ENCODE results near the gene STAT2.

STAT2 gene

DNA sequence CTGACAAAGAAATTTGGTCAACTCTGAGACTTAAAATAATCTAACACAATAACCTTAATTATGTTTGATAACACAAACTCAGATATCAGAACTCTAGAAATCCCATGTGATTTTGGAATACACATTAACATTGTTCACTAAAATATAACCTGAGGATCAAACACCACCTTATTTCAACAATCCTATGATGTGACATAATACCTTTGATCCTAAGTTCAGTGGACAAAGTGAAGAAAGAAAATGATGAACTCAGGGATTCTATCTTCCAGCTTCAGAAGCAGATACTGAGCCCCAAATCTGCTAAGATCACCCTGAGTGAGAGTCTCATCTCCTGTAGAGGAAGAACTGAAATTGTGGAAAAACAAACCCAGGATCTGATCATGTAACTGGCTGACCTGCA, 38.4 kb upstream of the STAT2 start:
- no peaks in the 10 kb centered on the region for H3K9me3 ChIP-seq (ENCODE audit: low read length)
- H3K4me2 ChIP-seq (ENCODE audit: low read length) = no peak overlapping the region
- no peak overlapping the region for H3K27ac ChIP-seq (ENCODE audit: low read depth, low read length, poor library complexity, severe bottlenecking)
- no peak overlapping the region for H3K4me3 ChIP-seq (ENCODE audit: low read depth, low read length, poor library complexity, severe bottlenecking)
- no peaks in the 10 kb centered on the region for H3K4me1 ChIP-seq (ENCODE audit: insufficient read depth, low read length, severe bottlenecking)
- H3K9me2 ChIP-seq (ENCODE audit: low read depth, low read length) = no peaks in the 10 kb centered on the region
- no peaks in the 10 kb centered on the region for H3F3A ChIP-seq (ENCODE audit: insufficient read depth, low read length)
- H3K36me3 ChIP-seq (ENCODE audit: insufficient read depth, low read length) = no peaks in the 10 kb centered on the region; the same call in 1 of the 2 replicates
- H3K27me3 ChIP-seq (ENCODE audit: insufficient read depth, low read length) = no peaks in the 10 kb centered on the region
- H2AFZ ChIP-seq (ENCODE audit: low read length) = no peak overlapping the region
- no peaks in the 10 kb centered on the region for H3K79me2 ChIP-seq (ENCODE audit: insufficient read depth, low read length)
- H4K20me1 ChIP-seq (ENCODE audit: insufficient read depth, low read length) = no peaks in the 10 kb centered on the region
- H3K9ac ChIP-seq (ENCODE audit: low read length) = no peak overlapping the region
- no peak for TF ChIP-seq EZH2 (IDR thresholded peaks at IDR 0.05; ENCODE audit: borderline replicate concordance, low read length)
- TF ChIP-seq, protein P1, sequence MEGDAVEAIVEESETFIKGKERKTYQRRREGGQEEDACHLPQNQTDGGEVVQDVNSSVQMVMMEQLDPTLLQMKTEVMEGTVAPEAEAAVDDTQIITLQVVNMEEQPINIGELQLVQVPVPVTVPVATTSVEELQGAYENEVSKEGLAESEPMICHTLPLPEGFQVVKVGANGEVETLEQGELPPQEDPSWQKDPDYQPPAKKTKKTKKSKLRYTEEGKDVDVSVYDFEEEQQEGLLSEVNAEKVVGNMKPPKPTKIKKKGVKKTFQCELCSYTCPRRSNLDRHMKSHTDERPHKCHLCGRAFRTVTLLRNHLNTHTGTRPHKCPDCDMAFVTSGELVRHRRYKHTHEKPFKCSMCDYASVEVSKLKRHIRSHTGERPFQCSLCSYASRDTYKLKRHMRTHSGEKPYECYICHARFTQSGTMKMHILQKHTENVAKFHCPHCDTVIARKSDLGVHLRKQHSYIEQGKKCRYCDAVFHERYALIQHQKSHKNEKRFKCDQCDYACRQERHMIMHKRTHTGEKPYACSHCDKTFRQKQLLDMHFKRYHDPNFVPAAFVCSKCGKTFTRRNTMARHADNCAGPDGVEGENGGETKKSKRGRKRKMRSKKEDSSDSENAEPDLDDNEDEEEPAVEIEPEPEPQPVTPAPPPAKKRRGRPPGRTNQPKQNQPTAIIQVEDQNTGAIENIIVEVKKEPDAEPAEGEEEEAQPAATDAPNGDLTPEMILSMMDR (IDR thresholded peaks at IDR 0.05; ENCODE audit: low read length) = no peak

DNA sequence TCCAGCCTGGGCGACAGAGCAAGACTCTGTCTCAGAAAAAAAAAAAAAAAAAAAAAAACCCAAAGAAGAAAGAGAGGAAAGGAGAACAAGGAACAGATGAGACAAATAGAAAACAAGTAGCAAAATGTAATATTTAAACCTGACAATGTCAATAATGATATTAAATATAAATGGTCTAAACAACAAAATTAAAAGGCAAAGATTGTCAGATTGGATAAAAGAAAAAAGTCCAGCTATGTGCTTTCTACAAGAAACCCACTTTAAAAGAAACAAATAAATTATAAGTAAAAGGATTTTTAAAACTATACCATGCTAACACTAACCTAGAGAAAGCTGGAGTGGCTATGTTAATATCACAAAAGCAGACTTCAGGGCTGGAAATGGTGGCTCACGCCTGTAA, 32.4 kb upstream of the STAT2 start:
- H3K4me3 ChIP-seq (ENCODE audit: low read depth, low read length, poor library complexity, severe bottlenecking) = no peak overlapping the region
- no peak overlapping the region for H3K4me2 ChIP-seq (ENCODE audit: low read length)
- H3K79me2 ChIP-seq (ENCODE audit: insufficient read depth, low read length) = no peaks in the 10 kb centered on the region
- H2AFZ ChIP-seq (ENCODE audit: low read length) = no peak overlapping the region
- no peak overlapping the region for H3K9ac ChIP-seq (ENCODE audit: low read length)
- no peaks in the 10 kb centered on the region for H3K36me3 ChIP-seq (ENCODE audit: insufficient read depth, low read length)
- no peak for TF ChIP-seq EZH2 (IDR thresholded peaks at IDR 0.05; ENCODE audit: borderline replicate concordance, low read length)
- TF ChIP-seq, protein P1 (IDR thresholded peaks at IDR 0.05; ENCODE audit: low read length) = no peak
- H3K27ac ChIP-seq (ENCODE audit: low read depth, low read length, poor library complexity, severe bottlenecking) = no peak overlapping the region
- no peaks in the 10 kb centered on the region for H3K9me2 ChIP-seq (ENCODE audit: low read depth, low read length)
- H3F3A ChIP-seq (ENCODE audit: insufficient read depth, low read length) = no peaks in the 10 kb centered on the region
- H3K4me1 ChIP-seq (ENCODE audit: insufficient read depth, low read length, severe bottlenecking) = no peaks in the 10 kb centered on the region
- H3K9me3 ChIP-seq (ENCODE audit: low read length) = no peaks in the 10 kb centered on the region
- H3K27me3 ChIP-seq (ENCODE audit: insufficient read depth, low read length) = no peaks in the 10 kb centered on the region
- no peaks in the 10 kb centered on the region for H4K20me1 ChIP-seq (ENCODE audit: insufficient read depth, low read length)

DNA sequence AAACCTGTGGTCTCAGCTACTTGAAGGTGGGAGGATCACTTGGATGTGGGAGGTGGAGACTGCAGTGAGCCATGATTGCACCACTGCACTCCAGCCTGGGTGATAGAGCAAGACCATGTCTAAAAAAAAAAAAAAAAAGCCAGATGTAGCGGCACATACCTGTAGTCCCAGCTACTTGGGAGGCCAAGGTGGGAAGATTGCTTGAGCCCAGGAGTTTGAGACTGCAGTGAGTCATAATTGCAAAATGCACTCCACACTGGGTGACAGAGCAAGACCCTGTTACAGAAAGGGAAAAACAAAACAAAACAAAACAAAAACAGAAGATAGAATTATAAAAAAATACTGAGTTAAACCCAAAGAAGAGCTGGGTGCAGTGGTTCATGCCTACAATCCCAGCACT, 31.8 kb upstream of the STAT2 start:
- no peaks in the 10 kb centered on the region for H3K79me2 ChIP-seq (ENCODE audit: insufficient read depth, low read length)
- no peaks in the 10 kb centered on the region for H3K9me3 ChIP-seq (ENCODE audit: low read length)
- no peak overlapping the region for H3K27ac ChIP-seq (ENCODE audit: low read depth, low read length, poor library complexity, severe bottlenecking)

More for the DNA sequence above, 31.8 kb upstream of the STAT2 start:
- H4K20me1 ChIP-seq (ENCODE audit: insufficient read depth, low read length) = no peaks in the 10 kb centered on the region
- H3K9ac ChIP-seq (ENCODE audit: low read length) = no peak overlapping the region
- no peak for TF ChIP-seq EZH2 (IDR thresholded peaks at IDR 0.05; ENCODE audit: borderline replicate concordance, low read length)
- TF ChIP-seq, protein P1 (IDR thresholded peaks at IDR 0.05; ENCODE audit: low read length) = no peak
- H3K4me1 ChIP-seq (ENCODE audit: insufficient read depth, low read length, severe bottlenecking) = no peaks in the 10 kb centered on the region
- H3K9me2 ChIP-seq (ENCODE audit: low read depth, low read length) = no peaks in the 10 kb centered on the region
- no peaks in the 10 kb centered on the region for H3F3A ChIP-seq (ENCODE audit: insufficient read depth, low read length)
- no peak overlapping the region for H3K4me2 ChIP-seq (ENCODE audit: low read length)
- H3K4me3 ChIP-seq (ENCODE audit: low read depth, low read length, poor library complexity, severe bottlenecking) = no peak overlapping the region
- no peak overlapping the region for H2AFZ ChIP-seq (ENCODE audit: low read length)
- no peaks in the 10 kb centered on the region for H3K36me3 ChIP-seq (ENCODE audit: insufficient read depth, low read length)
- no peaks in the 10 kb centered on the region for H3K27me3 ChIP-seq (ENCODE audit: insufficient read depth, low read length)
